Spleen (tissue), 7 donors: ENCODE results near the gene BMP6.

Experiments used
- POLR2AphosphoS5 ChIP-seq, 3 donors: sonication (generic); formaldehyde crosslinking; IDR thresholded peaks; one replicate each; pipeline ENCODE4 v1.5.1; 2017; ENCODE audit warnings: antibody characterized with exemption in 3 of 3
- TF ChIP-seq, protein P1 (sequence below), 11 experiments: fragments of 200-600 bp in 7 of 11; fragments of 450-650 bp in 4 of 11; sonication (generic) in 4 of 11; IDR thresholded peaks in 8 of 11; conservative IDR thresholded peaks in 3 of 11; 1 replicate in 7 of 11; 2 replicates in 4 of 11; pipeline versions ENCODE4 v1.4.0 to v1.8.0; 2016 to 2021; ENCODE audit warnings: antibody characterized with exemption in 11 of 11, inconsistent platforms in 4 of 11, mild to moderate bottlenecking in 1 of 11
- donor health status: DM: no; HTN: no; CAD: no; lungs with moderate emphysema.
- donor health status: DM: no; HTN: no; CAD: no.
- donor health status: DM: no; HTN: no; CAD: no.

- TF ChIP-seq POLR2AphosphoS5 (IDR thresholded peaks at IDR 0.05) = no peak
- TF ChIP-seq, protein P1, sequence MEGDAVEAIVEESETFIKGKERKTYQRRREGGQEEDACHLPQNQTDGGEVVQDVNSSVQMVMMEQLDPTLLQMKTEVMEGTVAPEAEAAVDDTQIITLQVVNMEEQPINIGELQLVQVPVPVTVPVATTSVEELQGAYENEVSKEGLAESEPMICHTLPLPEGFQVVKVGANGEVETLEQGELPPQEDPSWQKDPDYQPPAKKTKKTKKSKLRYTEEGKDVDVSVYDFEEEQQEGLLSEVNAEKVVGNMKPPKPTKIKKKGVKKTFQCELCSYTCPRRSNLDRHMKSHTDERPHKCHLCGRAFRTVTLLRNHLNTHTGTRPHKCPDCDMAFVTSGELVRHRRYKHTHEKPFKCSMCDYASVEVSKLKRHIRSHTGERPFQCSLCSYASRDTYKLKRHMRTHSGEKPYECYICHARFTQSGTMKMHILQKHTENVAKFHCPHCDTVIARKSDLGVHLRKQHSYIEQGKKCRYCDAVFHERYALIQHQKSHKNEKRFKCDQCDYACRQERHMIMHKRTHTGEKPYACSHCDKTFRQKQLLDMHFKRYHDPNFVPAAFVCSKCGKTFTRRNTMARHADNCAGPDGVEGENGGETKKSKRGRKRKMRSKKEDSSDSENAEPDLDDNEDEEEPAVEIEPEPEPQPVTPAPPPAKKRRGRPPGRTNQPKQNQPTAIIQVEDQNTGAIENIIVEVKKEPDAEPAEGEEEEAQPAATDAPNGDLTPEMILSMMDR (IDR thresholded peaks at IDR 0.05 in 8 of 11, conservative IDR thresholded peaks at IDR 0.05 in 3 of 11) = no peak
These were observed 22.1 kb downstream of the BMP6 start for GRCh38 chr6:7747901-7748504.
